IMR-90 (cell line): ENCODE measurements around the gene KLF16.
"Not testable (repeated sequence)": the region's sequence is repeated elsewhere in the genome, so short reads cannot be mapped to it uniquely, and the experiment has no call there.

ENCODE experiments used
- BHLHE40 ChIP-seq: fragments of 150-350 bp; IDR thresholded peaks from 2 replicates; pipeline ENCODE4 v1.6.1; 2016; ENCODE audit warnings: mild to moderate bottlenecking, low read depth, low read length
- RAD21 ChIP-seq: IDR thresholded peaks from 2 replicates; pipeline ENCODE4 v1.6.1; 2012; ENCODE audit warnings: low read length, improper control_type of control experiment
- TF ChIP-seq, protein P1 (sequence below): conservative IDR thresholded peaks from 2 replicates; pipeline ENCODE4 v1.5.1; 2012; ENCODE audit warnings: mild to moderate bottlenecking, low read depth, low read length, improper control_type of control experiment

DNA sequence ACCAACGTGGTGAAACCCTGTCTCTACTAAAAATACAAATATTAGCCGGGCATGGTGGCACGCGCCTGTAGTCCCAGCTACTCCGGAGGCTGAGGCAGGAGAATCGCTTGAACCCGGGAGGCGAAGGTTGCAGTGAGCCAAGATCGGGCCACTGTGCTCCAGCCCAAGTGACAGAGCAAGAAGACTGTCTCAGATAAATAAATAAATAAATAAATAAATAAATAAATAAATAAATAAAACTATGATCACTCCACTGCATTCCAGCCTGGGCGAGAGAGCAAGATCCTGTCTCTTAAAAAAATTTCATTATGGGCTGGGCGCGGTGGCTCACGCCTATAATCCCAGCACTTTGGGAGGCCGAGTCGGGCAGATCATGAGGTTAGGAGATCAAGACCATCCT is 23.0 kb upstream of the KLF16 start:
- TF ChIP-seq, protein P1, sequence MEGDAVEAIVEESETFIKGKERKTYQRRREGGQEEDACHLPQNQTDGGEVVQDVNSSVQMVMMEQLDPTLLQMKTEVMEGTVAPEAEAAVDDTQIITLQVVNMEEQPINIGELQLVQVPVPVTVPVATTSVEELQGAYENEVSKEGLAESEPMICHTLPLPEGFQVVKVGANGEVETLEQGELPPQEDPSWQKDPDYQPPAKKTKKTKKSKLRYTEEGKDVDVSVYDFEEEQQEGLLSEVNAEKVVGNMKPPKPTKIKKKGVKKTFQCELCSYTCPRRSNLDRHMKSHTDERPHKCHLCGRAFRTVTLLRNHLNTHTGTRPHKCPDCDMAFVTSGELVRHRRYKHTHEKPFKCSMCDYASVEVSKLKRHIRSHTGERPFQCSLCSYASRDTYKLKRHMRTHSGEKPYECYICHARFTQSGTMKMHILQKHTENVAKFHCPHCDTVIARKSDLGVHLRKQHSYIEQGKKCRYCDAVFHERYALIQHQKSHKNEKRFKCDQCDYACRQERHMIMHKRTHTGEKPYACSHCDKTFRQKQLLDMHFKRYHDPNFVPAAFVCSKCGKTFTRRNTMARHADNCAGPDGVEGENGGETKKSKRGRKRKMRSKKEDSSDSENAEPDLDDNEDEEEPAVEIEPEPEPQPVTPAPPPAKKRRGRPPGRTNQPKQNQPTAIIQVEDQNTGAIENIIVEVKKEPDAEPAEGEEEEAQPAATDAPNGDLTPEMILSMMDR: not testable (repeated sequence)
- not testable (repeated sequence) for TF ChIP-seq RAD21, BHLHE40
